NCI-H774 (cell line): ENCODE measurements around the gene CCDC192.

ENCODE experiments used
- DNase-seq: peaks from one replicate; lab custom pipeline; 2025; lab: John Stamatoyannopoulos, UW

CCDC192 gene

DNA sequence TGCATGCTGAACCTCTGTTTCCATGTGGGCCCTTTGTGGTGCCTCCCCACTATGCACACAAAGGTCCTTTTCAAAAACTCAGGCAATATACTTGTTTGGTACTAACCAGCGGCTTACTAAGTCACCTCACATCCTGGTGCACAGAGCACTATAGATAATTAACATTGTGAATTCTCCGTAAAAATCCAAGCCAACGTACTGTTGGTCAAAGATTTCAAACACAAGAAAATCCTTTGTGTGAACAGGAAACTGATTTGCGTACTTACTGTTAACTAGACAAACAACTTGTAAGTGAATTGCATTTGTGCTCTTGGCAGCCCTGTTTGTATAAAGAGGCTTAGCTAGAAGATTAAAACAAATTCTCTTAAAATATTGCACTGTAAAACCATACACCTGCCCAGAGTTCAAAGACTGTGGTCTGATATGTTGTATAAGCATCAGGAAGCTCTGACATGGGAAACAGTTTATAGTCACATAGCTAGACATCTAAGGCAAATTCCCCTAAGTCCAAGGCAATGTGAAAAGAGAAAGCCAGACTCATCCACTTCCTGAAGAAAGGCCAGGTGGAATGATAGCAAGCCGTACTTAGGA lies 255.3 kb downstream of the CCDC192 start:
- no peak for DNase-seq

DNA sequence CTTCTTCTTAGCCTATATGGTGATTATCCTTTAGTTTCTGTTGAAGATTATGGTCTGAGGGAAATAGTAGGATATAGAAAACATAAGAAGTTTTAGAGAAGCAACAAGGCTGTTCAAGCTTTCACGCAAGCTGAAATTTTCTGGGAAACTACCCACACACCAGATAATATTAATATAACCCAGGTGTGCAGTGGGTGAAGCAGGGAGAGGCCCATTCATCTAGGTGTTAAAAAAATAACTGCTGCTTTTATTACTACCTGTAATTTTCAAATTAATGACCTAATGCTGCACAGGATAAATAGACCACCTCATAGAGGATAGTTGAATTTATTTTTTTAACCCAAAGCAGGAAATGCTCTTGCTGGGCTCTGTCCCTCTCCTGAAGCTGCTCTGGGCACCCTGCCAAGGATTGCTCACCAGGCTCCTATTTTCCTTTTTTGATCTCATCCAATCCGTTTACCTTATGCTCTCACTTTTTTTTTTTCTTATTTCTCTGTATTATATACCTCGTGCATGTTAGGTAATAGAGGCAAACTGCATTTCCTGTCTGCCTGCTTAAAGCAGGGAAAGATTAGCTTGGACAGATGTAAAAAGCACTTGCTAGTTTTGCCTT lies 256.1 kb downstream of the CCDC192 start:
- peak; percentile 76 for DNase-seq

DNA sequence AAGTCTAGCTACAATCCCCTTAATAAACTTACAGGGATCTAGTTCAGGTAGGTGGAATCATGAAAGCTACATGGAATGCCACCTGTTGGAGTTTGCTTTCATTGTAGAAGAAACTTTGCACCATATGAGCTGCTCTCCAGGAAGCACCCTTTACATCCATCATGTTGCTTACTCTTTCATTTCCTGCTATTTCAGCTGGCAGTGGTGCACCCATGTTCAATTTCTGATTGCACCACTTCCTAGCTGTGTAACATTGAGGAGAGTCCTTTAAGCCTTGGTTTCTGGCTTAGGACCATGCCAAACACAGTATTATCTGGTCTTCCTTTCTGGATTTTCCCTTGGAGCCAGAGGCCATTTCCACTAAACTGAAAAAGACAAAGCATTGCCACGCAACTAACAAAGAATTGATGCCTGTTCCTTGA lies 257.1 kb downstream of the CCDC192 start:
- no peak for DNase-seq

DNA sequence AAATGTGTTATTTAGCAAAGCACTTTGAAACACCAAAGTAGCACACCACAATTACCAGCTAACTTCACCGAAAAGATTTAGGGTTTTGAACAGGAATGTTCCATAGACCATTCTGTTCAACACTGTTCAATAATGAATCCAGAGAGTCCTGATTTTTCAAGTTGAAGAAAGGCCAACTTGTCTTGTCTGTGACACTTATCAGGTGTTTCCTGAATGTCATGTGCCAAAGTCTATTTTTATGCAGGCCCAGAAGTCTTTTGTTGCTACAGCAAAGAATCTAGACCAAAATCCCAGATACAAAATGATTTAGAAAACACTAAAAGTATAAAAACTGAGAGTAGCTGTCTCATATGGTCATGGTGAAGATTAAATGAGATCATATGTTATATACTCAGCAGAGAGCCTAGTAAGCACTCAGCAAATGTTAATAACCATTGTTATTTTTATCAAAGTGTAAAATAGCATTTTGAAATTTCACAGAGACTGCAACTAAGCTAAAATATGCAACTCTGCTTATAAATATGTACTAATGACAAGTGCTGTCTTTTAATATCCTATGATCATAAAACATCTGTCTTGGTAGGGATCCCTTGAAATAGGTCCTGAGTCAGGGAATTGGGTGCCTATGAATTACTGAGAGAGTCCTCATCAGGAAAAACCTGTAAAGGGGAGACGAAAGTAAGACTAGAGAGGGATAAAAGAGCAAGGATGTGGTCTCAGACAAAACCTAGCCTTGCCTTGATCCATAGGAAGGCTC lies 258.0 kb downstream of the CCDC192 start:
- no peak for DNase-seq

DNA sequence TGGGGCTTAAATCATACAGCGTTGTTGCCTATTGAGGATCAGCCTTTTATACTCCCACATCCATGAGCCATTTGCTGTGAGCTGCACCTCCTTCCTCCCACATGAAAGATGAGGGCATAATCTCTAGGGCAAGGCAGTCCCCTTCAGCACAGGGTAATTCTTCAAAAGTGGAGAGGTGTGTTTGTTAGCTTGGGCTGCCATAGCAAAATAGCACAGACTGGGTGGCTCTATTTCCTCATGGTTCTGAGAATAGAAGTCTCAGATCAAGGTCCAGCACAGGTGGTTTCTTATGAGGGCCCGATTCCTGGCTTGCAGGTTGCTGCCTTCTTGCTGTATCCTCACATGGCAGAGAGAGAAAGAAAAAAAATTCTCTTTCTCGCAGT lies 258.6 kb downstream of the CCDC192 start:
- no peak for DNase-seq

DNA sequence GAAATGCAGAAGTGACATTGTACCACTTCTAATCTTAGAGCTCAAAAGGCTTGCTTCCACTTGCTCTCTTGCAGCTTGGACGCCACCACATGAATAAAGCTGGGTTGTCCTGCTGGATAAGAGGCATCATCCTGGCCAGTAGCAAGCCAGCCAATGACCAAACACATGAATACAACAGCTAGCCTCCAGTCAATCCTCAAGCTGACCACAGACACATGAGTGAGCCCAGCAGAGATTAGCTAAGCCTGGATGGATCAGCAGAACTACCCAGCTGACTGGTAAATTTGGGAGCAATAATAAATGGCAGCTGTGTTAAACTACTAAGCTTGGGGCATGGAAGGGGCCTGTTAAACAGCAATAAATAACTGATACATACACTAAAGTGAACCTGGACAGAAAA lies 259.3 kb downstream of the CCDC192 start:
- DNase-seq: no peak

DNA sequence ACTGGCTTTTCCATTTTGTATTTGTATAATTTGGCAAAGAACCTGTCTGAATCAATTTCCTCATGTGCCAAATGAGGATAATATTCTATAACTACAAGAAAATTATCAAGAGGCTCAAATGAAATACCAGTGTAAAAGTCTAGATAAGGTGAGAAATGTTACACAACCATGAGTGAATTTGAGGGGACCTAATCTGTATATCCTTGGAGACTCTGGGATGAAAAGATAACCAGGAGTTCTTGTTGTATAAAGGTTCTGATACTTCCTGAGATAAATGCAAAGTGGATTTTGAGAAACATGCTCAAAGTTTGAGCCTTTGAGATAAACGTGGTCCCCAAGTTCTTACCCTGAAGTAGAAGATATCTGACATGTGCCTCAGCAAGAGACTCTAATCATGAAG lies 260.0 kb downstream of the CCDC192 start:
- no peak for DNase-seq

DNA sequence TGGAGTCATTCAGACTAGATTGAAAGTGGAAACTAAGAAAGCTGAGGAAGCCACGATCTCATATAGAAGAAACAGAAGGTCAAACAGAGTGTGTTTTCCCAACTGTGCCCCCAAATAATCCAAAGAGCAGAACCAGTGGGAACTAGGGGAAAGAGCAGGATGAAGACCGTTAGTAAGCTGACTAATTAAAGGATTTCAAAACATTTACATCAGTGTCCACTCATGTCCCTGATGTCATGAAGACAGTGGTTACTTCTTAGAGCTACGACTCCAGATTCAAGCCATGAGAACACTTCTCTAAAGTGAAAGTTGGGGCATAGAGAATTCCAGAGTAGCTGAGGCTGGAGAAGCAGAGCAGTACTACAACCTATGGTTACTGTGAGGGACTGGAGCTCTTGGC lies 260.7 kb downstream of the CCDC192 start:
- DNase-seq: no peak

DNA sequence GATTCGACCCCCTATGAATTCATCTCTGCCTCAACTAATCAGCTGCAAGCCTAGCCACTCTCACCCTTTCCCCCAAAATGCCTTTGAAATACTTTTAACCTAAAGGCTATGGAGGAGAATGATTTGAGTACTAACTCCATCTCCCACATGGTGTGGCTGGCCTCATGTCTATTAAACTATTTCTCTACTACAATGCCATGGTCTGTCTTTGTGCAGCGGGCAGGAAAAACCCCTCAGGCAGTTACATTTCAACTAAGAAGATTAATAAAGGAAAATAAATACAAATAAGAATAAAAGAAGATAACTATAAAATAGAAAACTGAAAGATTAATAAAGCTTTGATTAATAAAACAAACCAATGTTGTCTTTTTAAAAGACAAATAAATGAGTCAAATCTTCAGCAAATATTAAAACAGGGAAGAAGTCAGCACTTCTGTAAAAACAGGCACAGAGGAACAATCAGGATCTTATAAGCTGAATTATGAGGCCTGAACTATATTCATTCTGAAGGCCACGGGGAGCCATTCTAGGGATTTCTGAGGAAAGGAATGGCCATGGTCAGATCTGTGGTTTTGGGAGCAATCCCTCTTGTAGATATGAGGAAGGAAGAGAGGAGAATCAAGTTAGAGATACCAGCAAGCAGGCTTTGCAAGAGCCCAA lies 264.3 kb downstream of the CCDC192 start:
- DNase-seq: no peak

DNA sequence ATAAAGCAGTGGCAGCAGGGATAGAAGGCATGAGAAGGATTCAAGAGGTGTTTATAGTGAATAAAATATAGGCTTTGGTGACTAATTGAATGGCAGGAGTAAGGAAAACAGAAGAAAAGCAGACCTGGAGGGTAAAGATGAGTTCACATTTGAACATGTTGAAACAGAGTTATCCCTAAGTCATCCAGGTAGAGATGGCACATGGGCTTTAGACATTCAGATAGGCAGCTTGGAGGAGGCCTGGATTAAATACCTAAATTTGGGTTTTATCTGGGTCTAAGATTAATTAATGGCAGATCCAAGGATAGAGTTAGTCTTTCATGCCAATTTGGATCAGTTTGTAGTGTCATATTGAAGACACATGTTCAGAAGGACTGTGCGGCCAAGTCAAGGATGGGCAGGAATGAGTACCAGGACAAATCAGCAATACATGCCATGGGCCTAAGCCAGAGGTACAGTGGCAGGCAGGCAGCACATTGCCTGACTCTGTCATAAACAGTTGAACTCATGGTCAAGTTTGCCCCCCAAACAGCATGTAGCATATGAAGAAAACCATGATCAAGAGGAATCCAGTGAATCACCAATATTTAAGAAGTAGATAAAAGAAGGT lies 264.9 kb downstream of the CCDC192 start:
- no peak for DNase-seq

DNA sequence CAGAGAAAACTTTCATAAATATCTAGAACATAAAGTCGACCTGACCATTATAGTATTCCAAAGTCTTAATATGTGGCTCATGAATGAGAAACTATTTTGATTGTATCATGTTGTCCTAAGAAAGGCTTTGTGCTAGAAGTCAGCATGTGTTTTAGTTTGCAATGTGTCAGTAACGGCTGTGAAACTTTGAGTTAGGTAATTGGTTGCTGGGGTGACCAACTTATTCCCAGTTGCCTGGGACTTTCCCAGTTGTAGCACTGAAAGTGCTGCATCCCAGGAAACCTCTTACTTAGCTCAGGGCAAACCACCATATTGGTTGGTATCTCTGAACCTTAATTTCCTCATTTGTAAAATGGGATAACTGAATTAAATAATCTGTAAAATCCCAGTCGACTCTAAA lies 265.8 kb downstream of the CCDC192 start:
- no peak for DNase-seq

DNA sequence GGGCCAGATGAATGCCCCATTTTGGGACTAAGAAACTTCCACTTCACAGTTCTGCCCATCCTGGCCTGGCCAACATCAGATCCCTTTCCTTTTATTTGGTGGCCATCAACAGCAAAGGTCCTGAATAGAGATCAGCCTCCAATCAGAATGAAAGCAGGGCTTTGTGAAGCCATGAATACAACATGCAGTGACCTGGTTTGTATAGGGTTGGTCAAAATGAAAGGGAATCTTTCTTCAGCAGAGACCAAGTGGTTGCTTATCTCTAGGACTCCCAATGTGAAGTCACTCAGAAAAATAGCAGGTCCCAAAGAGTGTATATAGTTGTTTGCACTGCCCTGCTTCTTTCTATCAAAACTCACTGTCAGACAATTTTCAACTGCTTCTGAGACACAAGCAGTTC lies 266.5 kb downstream of the CCDC192 start:
- no peak for DNase-seq

DNA sequence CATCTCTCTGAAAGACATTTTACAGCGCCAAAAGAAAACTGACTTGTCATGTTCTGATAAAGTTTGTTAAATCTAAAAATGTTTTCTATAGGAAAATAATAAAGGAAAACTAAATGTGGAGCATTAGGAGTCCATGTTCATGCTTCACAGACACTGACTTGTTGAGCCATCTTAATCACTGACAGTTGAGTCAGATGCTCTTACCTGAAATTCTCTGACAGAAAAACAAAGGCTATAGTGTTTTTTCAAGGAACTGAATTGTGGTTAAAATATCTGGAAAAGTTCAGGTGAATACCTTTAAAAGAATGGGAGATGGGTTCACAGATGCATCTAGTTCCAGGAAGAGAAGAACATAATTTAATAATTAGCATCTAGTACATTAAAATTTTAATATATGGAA lies 266.9 kb downstream of the CCDC192 start:
- DNase-seq: no peak

DNA sequence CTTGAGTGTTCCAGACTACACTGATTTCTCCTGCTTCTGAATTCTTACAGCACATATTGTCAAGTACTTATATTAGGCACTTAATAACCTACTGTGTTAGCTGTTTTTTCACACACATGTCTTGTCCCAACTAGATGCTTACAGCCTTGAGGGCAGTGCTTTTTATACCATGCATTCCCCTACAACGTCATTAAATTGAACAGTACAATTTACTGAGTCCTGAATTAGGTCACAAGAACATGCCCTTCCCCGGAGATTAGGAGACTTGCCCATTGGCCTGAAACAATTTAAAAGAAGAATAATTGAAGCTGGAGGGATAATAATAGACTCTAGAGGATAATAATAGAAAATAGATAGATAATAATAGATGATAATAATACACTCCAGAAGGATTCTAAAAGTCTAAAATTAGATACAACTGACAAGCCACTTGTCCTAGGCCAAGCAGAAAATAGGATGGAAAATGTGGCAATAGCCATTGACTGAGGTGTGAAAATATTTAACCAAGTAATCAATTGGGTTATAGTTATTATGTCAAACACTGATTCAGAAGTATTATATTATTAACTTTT lies 267.7 kb downstream of the CCDC192 start:
- DNase-seq: no peak

DNA sequence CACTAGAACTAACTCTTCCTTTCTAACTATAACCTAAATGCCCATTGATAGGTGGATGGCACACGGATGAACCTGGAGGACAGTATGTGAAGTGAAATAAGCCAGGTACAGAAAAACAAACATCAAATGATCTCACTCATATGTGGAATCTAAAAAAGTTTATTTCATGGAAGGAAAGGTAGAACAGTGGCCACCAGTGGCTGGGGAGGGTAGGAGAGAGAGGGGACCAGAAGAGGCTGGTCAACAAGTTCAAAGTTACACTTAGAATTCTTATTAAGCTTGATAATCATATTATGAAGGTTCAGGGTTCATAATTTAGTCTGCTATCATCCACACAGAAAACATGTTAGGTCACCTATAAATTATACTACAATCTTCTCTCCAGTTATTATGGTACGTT lies 272.8 kb downstream of the CCDC192 start:
- no peak for DNase-seq

DNA sequence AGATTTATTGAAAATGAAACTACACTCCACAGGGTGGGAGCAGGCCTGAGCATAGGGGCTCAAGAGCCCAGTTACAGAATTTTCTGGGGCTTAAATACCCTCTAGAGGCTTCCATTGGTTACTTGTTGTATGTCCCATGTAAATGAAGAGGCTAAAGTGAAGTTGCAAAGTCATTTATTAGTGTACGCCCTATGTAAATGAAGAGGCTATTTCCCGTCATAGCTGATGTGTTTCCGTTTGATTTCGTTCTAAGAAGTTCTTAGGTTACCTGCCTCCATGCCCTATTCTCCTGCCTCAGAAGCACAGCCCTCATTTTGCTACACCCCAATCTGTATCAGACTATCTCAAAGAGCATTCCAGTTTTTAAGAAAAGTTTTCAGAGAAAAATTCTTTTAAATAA lies 273.3 kb downstream of the CCDC192 start:
- DNase-seq: no peak

DNA sequence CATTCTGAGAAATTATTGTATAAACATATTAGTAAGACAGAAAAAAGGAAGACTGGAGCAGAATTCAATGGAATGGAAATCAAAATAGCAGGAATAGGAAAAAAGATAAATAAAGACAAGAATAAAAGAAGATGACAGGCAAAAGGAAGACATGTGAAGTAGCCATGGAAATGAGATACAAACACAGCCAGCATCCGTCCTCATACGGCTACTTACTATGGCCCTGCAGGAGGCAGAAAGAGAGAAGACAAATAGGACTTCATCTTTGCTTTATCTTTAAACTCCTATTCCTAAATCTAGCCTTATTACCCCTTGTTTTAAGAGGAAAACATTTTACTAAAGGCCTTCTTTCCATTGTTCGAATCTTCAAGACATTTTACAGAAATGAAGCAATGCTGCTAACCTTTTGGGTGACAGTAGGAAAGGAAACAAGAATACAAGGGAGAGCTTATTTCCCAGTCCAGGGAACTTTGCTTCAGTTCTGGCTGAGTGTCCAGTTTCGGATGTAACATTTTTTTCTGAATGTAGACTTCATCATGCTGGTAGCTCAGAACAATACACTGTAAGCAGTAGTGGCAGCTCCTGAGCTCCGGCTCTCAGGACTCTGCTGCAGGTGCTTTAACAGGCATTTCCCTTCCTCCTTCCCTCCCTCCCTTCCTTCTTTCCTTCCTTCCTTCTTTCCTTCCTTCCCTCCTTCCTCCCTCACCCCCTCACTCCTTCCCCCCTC lies 274.0 kb downstream of the CCDC192 start:
- no peak for DNase-seq

DNA sequence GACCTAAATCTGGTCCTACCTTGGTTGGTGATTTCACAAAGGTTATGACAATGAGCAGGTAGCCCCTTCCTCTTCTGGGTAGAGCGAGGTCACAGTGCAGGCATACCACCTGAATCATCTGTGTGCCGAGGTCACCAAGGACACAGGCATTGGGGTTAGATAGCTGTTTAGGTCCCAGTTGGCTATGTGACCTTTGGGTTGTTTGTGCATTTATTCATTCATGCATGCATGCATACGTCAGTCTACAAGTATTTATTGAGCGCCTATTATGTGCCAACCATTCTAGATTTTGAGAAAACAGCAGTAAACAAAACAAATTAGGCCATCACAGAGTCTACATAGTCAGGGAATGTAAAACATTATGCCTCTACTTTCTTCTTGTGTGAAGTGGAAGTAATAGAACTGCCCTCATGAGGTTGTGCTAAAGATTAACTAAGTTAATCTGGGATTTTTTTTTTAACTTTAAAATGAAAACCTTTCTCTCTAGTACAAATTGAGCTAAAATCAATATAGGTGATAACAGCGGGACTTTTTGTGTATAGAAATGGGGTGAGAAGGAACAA lies 275.6 kb downstream of the CCDC192 start:
- no peak for DNase-seq

DNA sequence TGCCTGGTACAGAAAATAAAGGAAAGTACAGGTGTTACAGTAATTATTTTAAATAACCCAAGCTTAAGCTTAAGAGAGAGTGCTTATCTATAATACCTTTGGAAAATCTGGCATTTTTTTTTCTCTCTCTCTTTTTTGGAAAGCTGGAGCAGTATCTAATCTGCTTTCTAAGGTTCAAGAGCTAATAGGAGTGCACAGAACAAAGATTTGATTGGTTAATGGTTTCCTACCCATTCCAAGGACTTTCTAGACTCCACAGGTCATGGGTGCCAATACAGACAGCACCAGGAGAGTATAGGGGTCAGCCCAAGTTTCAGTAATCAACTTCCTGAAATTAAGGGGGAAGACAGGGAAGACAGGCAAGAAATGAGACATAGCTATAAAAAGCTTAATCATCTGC lies 276.3 kb downstream of the CCDC192 start:
- DNase-seq: no peak

DNA sequence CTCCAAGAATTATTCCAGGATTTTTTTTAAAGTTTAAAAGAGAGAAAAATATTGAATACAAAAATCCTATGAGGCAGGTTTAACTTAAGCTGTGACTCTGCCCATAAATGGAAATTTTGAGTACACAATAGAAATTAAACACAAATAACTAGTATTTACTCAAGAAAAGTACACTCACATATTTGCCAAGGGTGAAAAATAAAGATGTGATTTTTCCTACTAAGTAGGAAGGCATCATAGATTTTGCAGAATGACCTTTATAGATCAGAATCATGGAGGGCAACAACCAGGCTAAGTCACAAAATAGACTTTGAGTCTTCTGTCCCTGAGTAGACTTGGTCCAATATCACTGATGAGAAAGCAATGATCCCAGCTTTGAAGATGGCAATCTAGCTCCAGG lies 277.7 kb downstream of the CCDC192 start:
- DNase-seq: no peak

DNA sequence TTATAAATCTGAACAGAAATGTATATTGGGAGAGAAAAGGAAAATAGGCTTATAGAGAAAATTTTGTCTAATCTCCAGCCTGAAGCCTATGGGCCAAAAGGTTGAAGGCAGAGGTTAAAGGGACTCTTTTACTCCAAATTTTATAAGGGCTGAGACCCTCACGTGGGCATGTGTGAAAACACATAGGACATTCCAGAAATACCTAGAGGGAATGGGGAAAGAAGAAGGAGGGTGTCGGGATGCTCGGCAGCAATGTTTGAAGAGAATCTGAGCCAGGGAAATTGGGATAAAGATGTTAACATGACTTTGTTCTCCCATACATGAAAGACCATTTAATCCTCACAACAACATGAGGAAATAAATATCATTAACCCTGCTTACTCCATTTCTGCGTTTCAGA lies 278.3 kb downstream of the CCDC192 start:
- DNase-seq: no peak
